Thoracic aorta (tissue), 2 donors: ENCODE results near the gene CHST8. TPM values are rescaled to one million over a fixed set of nuclear protein-coding genes. Genes with fewer than 3 reads are reported as not detected.

Experiments
- ATAC-seq: fragments of 150-250 bp; one replicate; pipeline ENCODE4 v1.8.0; 2017; ENCODE audit warnings: low read depth; ENCODE audit not compliant: insufficient number of reproducible peaks, low FRiP score
- DNase-seq: peaks from one replicate; pipeline ENCODE4 v3.0.0-alpha.2; 2020; ENCODE audit warnings: low spot score
- H3K27ac ChIP-seq, 2 donors: fragments of 200-600 bp; sonication (generic); 1 replicate in 1 of 2; 2 replicates in 1 of 2; pipeline ENCODE4 v1.5.1; 2016; ENCODE audit warnings: mild to moderate bottlenecking in 2 of 2, moderate library complexity in 2 of 2
- H3K27me3 ChIP-seq: fragments of 200-600 bp; sonication (generic); replicated peaks from 2 replicates; pipeline ENCODE4 v1.6.0; 2016; ENCODE audit warnings: mild to moderate bottlenecking; ENCODE audit not compliant: insufficient read depth
- H3K36me3 ChIP-seq: fragments of 200-600 bp; sonication (generic); one replicate; pipeline ENCODE4 v1.5.1; 2016
- H3K4me1 ChIP-seq, 2 donors: fragments of 200-600 bp; sonication (generic); 1 replicate in 1 of 2; 2 replicates in 1 of 2; pipeline versions ENCODE4 v1.5.1 to v1.6.0; 2016; ENCODE audit warnings: low read depth in 2 of 2, mild to moderate bottlenecking in 1 of 2; ENCODE audit not compliant: control insufficient read depth in 1 of 2
- H3K4me3 ChIP-seq: fragments of 200-600 bp; sonication (generic); 2 replicates; pipeline ENCODE4 v1.5.1; 2016; ENCODE audit warnings: mild to moderate bottlenecking
- H3K9me3 ChIP-seq: fragments of 200-600 bp; sonication (generic); 2 replicates; pipeline ENCODE4 v1.5.1; 2016
- total RNA-seq, 2 donors: library from RNA; depleted of rRNA; stranded (reverse); fragments of >200 nt; gene quantifications; one replicate each; pipeline versions ENCODE4 v1.1.0 to v1.2.3, GENCODE V29; 2016
- TF ChIP-seq, protein P1 (sequence below): fragments of 200-600 bp; sonication (generic); IDR thresholded peaks from one replicate; pipeline ENCODE4 v1.5.1; 2019; ENCODE audit warnings: antibody characterized with exemption

Gene CHST8
- total RNA-seq, 2 donors from 2014 or later: 0.28 TPM; not detected in 1

DNA sequence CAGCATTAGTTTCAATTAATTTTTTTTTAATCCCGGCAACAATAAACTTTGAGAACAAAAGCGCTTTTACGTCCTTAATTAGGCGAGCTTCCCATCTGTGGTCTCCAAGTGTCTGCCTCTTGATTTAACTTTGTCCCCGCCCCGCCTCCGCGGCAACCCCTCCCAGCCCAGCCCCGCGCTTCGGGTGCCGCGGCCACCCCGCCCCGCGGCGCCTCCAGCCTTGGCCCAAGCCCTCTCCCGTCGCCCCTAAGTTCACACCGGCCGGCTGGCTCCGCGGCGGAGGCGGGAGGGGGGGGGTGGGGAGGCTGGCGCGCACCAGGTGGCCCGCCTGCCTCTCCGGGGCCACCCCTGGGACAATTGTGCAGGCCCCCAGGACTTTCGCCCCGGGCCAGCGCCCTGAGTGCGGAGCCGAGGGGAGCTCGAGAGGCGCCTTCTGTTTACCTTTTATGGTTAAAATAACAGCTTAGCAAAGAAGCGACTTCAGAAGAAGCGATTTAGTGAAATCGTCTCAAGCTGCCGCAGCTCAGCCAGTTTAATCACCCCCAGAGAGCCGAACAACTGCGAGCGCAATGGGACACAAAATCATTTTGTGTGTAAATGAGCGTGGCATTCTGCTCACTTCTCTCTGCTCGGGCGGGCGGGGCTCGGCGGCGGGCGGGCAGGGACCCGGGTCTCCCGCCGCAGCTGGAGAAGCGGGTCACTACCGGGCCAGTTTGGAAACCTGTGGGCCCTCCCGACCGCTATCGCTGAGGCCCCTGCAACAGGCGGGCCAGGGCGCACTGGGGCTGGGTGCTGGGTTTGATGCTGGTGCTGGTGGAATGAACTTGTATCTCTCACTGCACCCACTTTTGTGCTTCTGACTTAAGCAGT is 176.3 kb downstream of the CHST8 start:
- H3K27ac ChIP-seq: peak overlapping the region; percentile 71 to 74

GRCh38 chr19:33798681-33799111 is 176.9 kb downstream of the CHST8 start:
- peaks cover 0 to 27% of the 10 kb centered on the region in 2 donors for H3K4me1 ChIP-seq
- DNase-seq: no peak
- peak overlapping the region; percentile 65 to 71 for H3K27ac ChIP-seq
- ATAC-seq: no peak
- H3K4me3 ChIP-seq: peak overlapping the region; percentile 91
- H3K9me3 ChIP-seq: no peaks in the 10 kb centered on the region
- TF ChIP-seq, protein P1, sequence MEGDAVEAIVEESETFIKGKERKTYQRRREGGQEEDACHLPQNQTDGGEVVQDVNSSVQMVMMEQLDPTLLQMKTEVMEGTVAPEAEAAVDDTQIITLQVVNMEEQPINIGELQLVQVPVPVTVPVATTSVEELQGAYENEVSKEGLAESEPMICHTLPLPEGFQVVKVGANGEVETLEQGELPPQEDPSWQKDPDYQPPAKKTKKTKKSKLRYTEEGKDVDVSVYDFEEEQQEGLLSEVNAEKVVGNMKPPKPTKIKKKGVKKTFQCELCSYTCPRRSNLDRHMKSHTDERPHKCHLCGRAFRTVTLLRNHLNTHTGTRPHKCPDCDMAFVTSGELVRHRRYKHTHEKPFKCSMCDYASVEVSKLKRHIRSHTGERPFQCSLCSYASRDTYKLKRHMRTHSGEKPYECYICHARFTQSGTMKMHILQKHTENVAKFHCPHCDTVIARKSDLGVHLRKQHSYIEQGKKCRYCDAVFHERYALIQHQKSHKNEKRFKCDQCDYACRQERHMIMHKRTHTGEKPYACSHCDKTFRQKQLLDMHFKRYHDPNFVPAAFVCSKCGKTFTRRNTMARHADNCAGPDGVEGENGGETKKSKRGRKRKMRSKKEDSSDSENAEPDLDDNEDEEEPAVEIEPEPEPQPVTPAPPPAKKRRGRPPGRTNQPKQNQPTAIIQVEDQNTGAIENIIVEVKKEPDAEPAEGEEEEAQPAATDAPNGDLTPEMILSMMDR: no peak
- no peaks in the 10 kb centered on the region for H3K27me3 ChIP-seq
- H3K36me3 ChIP-seq: no peaks in the 10 kb centered on the region

More for the DNA sequence above, 176.3 kb downstream of the CHST8 start:
- Histone ChIP-seq H3K4me1 (peaks cover 0 to 25% of the 10 kb centered on the region in 2 donors), H3K27me3 (no peaks in the 10 kb centered on the region), H3K36me3 (no peaks in the 10 kb centered on the region), H3K4me3 (peak overlapping the region; percentile 91), H3K9me3 (no peaks in the 10 kb centered on the region)
- TF ChIP-seq, protein P1: no peak
- no peak for ATAC-seq
- DNase-seq: no peak

GRCh38 chr19:33799476-33799875 is 177.7 kb downstream of the CHST8 start:
- no peak overlapping the region for H3K4me3 ChIP-seq

GRCh38 chr19:33800012-33800680 is 178.4 kb downstream of the CHST8 start:
- ATAC-seq (no peak), DNase-seq (no peak)
- Histone ChIP-seq H3K4me1 (peaks cover 0 to 33% of the 10 kb centered on the region in 2 donors), H3K9me3 (no peaks in the 10 kb centered on the region), H3K27ac (no peak overlapping the region), H3K4me3 (no peak overlapping the region), H3K36me3 (peaks cover 6% of the 10 kb centered on the region), H3K27me3 (no peaks in the 10 kb centered on the region)
- TF ChIP-seq, protein P1: no peak

More at GRCh38 chr19:33799476-33799875, 177.7 kb downstream of the CHST8 start:
- peak overlapping the region in 1 of 2 donors; percentile 71 for H3K27ac ChIP-seq
- no peaks in the 10 kb centered on the region for H3K9me3 ChIP-seq
- H3K36me3 ChIP-seq: no peaks in the 10 kb centered on the region
- no peaks in the 10 kb centered on the region for H3K27me3 ChIP-seq
- peaks cover 0 to 31% of the 10 kb centered on the region in 2 donors for H3K4me1 ChIP-seq
- DNase-seq: no peak
- TF ChIP-seq, protein P1: no peak
- ATAC-seq: no peak

DNA sequence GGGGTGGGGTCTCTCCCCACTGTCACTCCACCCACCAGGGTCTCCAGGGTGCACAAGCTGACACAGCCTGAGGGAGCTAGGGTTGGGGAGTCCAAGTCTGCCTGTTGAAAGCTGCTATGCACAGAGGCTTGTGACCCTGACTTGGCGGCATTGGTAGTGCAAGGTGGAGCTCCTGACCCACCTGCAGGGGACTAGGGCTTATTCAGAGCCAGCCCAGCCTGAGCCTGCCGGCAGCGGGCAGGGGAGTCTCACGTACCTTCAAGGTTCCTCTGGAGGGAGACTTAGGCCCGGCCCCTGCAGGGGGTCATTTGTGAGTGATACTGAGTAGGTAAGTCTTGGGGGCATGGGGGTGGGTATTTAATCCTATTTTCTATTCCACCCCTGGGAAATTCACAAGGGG is 179.7 kb downstream of the CHST8 start:
- Histone ChIP-seq H3K4me3 (no peak overlapping the region), H3K27ac (no peak overlapping the region), H3K36me3 (peaks cover 10% of the 10 kb centered on the region), H3K27me3 (no peaks in the 10 kb centered on the region), H3K9me3 (no peaks in the 10 kb centered on the region), H3K4me1 (peaks cover 0 to 41% of the 10 kb centered on the region in 2 donors)
- DNase-seq (no peak), ATAC-seq (no peak)
- TF ChIP-seq, protein P1: no peak
